Skeletal muscle satellite cell (primary cell): ENCODE measurements around the gene TIMD4.

ENCODE experiments used
- H3K27me3 ChIP-seq: 2 replicates; pipeline ENCODE4 v1.7.0; 2013; ENCODE audit warnings: low read length; ENCODE audit not compliant: control insufficient read depth, insufficient read depth
- H3K36me3 ChIP-seq: 2 replicates; pipeline ENCODE4 v1.7.0; 2013; ENCODE audit warnings: mild to moderate bottlenecking, control low read depth, low read length; ENCODE audit not compliant: insufficient read depth
- H3K4me1 ChIP-seq: 2 replicates; pipeline ENCODE4 v1.7.0; 2013; ENCODE audit warnings: low read length; ENCODE audit not compliant: control insufficient read depth, insufficient read depth
- H3K4me2 ChIP-seq: 2 replicates; pipeline ENCODE4 v1.7.0; 2013; ENCODE audit warnings: mild to moderate bottlenecking, low read length
- H3K4me3 ChIP-seq: 2 replicates; pipeline ENCODE4 v1.7.0; 2013; ENCODE audit warnings: low read length
- H3K9ac ChIP-seq: 2 replicates; pipeline ENCODE4 v1.7.0; 2013; ENCODE audit warnings: mild to moderate bottlenecking, low read depth, low read length, moderate library complexity
- H3K9me3 ChIP-seq: replicated peaks from 2 replicates; pipeline ENCODE4 v1.7.0; 2013; ENCODE audit warnings: mild to moderate bottlenecking, control low read depth, low read length

The TIMD4 gene

GRCh38 chr5:156920042-156920860 is 42.8 kb downstream of the TIMD4 start:
- H3K4me2 ChIP-seq = no peak overlapping the region
- no peaks in the 10 kb centered on the region for H3K27me3 ChIP-seq
- H3K4me1 ChIP-seq = no peaks in the 10 kb centered on the region
- H3K4me3 ChIP-seq = no peak overlapping the region
- no peaks in the 10 kb centered on the region for H3K9me3 ChIP-seq
- H3K36me3 ChIP-seq = no peaks in the 10 kb centered on the region
- no peak overlapping the region for H3K9ac ChIP-seq

- Histone ChIP-seq H3K9ac (no peak overlapping the region), H3K4me1 (no peaks in the 10 kb centered on the region), H3K36me3 (no peaks in the 10 kb centered on the region)
Measured at GRCh38 chr5:156918311-156918845, 44.6 kb downstream of the TIMD4 start.

GRCh38 chr5:156914371-156914737 is 48.7 kb downstream of the TIMD4 start:
- no peak overlapping the region for H3K9ac ChIP-seq
- no peaks in the 10 kb centered on the region for H3K36me3 ChIP-seq
- H3K9me3 ChIP-seq = no peaks in the 10 kb centered on the region
- no peak overlapping the region for H3K4me3 ChIP-seq
- H3K27me3 ChIP-seq = no peaks in the 10 kb centered on the region
- H3K4me1 ChIP-seq = no peaks in the 10 kb centered on the region
- H3K4me2 ChIP-seq = no peak overlapping the region

More at GRCh38 chr5:156918311-156918845, 44.6 kb downstream of the TIMD4 start:
- H3K4me2 ChIP-seq = no peak overlapping the region
- no peak overlapping the region for H3K4me3 ChIP-seq
- no peaks in the 10 kb centered on the region for H3K27me3 ChIP-seq
- no peaks in the 10 kb centered on the region for H3K9me3 ChIP-seq

DNA sequence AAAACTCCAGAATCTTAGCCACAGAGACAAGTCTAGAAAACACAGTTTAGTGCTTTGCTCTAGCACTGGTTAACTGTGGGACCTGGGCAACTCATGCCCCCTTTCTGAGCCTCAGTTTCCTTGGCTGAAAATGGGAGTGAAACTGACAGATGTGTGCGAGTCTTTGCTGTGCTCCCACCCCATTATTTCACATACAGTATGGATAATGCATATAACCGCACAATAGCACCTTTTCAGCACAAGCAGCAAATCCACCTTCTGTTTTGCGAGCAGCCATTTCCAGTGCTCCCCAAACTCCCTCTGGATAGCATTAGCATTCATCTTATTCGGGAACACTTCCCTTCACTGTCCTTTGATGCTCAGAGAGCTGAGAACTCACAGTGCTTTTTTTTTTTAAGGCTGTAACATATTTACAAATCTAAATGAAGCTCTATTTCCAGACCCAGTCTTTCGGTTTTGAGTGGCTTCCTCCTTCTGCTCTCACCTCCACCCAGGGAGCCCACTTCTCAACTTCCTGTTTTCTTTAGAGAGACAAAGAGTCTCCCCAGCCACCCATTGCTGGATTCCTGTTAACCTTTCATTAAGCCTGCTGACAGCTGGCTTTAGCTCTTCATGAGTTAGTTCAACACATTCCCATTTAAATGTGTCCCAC is 49.2 kb downstream of the TIMD4 start:
- Histone ChIP-seq H3K4me3 (no peak overlapping the region), H3K36me3 (no peaks in the 10 kb centered on the region), H3K9me3 (no peaks in the 10 kb centered on the region), H3K27me3 (no peaks in the 10 kb centered on the region), H3K4me1 (no peaks in the 10 kb centered on the region), H3K4me2 (no peak overlapping the region), H3K9ac (no peak overlapping the region)

GRCh38 chr5:156913355-156913718 is 49.7 kb downstream of the TIMD4 start:
- Histone ChIP-seq H3K4me2 (no peak overlapping the region), H3K27me3 (no peaks in the 10 kb centered on the region), H3K9ac (no peak overlapping the region), H3K9me3 (no peaks in the 10 kb centered on the region), H3K4me1 (no peaks in the 10 kb centered on the region), H3K36me3 (no peaks in the 10 kb centered on the region), H3K4me3 (no peak overlapping the region)

GRCh38 chr5:156912869-156913268 is 50.2 kb downstream of the TIMD4 start:
- H3K4me1 ChIP-seq = no peaks in the 10 kb centered on the region
- no peaks in the 10 kb centered on the region for H3K9me3 ChIP-seq
- no peaks in the 10 kb centered on the region for H3K27me3 ChIP-seq
- H3K4me3 ChIP-seq = no peak overlapping the region
- H3K36me3 ChIP-seq = no peaks in the 10 kb centered on the region
- no peak overlapping the region for H3K9ac ChIP-seq
- H3K4me2 ChIP-seq = no peak overlapping the region

DNA sequence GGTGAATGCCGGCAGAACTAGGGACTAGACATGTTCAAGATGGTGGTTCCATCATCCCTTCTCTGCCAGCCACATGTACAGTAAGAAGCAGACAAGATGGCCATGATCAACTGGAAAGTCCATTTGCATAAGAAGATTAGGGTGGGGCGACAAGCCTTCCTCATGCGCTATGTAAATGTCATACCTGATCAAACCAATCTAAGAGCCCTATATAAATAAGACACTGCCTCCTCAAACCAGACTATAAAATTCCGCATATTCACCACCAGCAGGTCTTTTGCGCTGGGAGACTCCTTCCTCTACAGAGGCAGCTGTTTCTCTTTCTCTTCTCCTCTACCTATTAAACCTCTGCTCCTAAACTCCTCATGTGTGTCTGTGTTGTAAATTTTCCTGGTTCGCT is 53.8 kb downstream of the TIMD4 start:
- Histone ChIP-seq H3K27me3 (no peaks in the 10 kb centered on the region), H3K9ac (no peak overlapping the region), H3K36me3 (no peaks in the 10 kb centered on the region), H3K4me3 (no peak overlapping the region), H3K4me1 (no peaks in the 10 kb centered on the region), H3K4me2 (no peak overlapping the region), H3K9me3 (no peaks in the 10 kb centered on the region)

- H3K9me3 ChIP-seq = no peaks in the 10 kb centered on the region
- no peaks in the 10 kb centered on the region for H3K27me3 ChIP-seq
- H3K4me1 ChIP-seq = no peaks in the 10 kb centered on the region
- H3K36me3 ChIP-seq = no peaks in the 10 kb centered on the region
- no peak overlapping the region for H3K9ac ChIP-seq
- H3K4me2 ChIP-seq = no peak overlapping the region
- H3K4me3 ChIP-seq = no peak overlapping the region
Measured at GRCh38 chr5:156907667-156908066, 55.4 kb downstream of the TIMD4 start.

GRCh38 chr5:156906807-156907206 is 56.2 kb downstream of the TIMD4 start:
- Histone ChIP-seq H3K27me3 (no peaks in the 10 kb centered on the region), H3K4me2 (no peak overlapping the region), H3K9me3 (no peaks in the 10 kb centered on the region), H3K9ac (no peak overlapping the region), H3K4me1 (no peaks in the 10 kb centered on the region), H3K36me3 (no peaks in the 10 kb centered on the region), H3K4me3 (no peak overlapping the region)

DNA sequence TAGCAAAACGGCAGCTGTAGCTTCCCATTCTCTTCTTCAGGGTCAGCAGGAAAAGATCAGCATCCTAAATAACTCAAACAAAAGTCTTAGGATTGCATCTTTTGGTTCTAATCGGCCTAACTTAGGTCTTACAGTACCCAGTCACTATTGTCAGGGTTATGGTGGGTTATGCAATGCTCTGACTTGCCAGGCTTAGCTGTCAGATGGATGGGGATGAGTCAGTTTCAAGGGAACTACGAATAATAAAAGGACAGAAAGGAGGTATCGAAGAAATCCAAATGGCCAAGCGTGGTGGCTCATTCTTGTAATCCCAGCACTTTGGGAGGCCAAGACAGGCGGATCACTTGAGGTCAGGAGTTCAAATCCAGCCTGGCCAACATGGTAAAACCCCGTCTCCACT is 66.5 kb downstream of the TIMD4 start:
- H3K9me3 ChIP-seq = no peaks in the 10 kb centered on the region
- no peak overlapping the region for H3K9ac ChIP-seq
- no peaks in the 10 kb centered on the region for H3K27me3 ChIP-seq
- H3K4me2 ChIP-seq = no peak overlapping the region
- no peaks in the 10 kb centered on the region for H3K36me3 ChIP-seq
- no peaks in the 10 kb centered on the region for H3K4me1 ChIP-seq
- no peak overlapping the region for H3K4me3 ChIP-seq

DNA sequence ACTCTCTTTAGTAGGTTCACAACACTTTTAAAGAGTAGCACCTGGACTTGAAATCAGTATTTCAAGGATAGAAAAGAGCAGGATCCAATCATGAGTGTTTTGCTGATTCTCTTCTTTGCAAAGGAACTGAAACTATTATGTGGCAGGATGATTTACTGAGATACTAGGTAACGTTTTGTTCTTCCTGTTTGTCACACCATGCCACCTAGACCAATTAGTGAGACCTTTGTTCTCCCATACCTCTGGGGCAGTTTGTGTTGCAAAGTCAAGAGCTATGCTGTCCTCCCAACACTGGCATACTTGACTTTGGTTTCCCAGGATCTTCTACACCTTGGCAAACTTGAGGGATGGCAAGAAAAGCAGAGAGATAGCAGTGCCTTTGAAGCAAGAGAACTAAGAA is 69.5 kb downstream of the TIMD4 start:
- H3K27me3 ChIP-seq = no peaks in the 10 kb centered on the region
- no peak overlapping the region for H3K9ac ChIP-seq
- H3K9me3 ChIP-seq = no peaks in the 10 kb centered on the region
- no peak overlapping the region for H3K4me3 ChIP-seq
- H3K4me2 ChIP-seq = no peak overlapping the region
- no peaks in the 10 kb centered on the region for H3K4me1 ChIP-seq
- H3K36me3 ChIP-seq = no peaks in the 10 kb centered on the region

- Histone ChIP-seq H3K9ac (no peak overlapping the region), H3K27me3 (no peaks in the 10 kb centered on the region), H3K4me1 (no peaks in the 10 kb centered on the region), H3K4me2 (no peak overlapping the region), H3K4me3 (no peak overlapping the region), H3K36me3 (no peaks in the 10 kb centered on the region), H3K9me3 (no peaks in the 10 kb centered on the region)
Measured at GRCh38 chr5:156892864-156893263, 70.2 kb downstream of the TIMD4 start.
